ENCODE data around the gene ACOX3.

ACOX3 gene

GRCh38 chr4:8480221-8480620 is 39.7 kb upstream of the ACOX3 start:
- H3K4me3 ChIP-seq (ENCODE audit: low read depth, low read length): no peak overlapping the region
- H3K9me3 ChIP-seq (ENCODE audit: control insufficient read depth, insufficient read depth, low read depth, low read length): no peaks in the 10 kb centered on the region
- H3K4me1 ChIP-seq (ENCODE audit: control insufficient read depth, insufficient read depth, low read length): no peaks in the 10 kb centered on the region
- CTCF ChIA-PET: interaction anchor here (1.2 kb wide), 1 partner anchor 14 kb away, joined by 3 read pairs; no protein-coding TSS in a partner anchor
- POLR2A ChIA-PET: no interaction called here
- H3K36me3 ChIP-seq (ENCODE audit: control insufficient read depth in 2 of 2, insufficient read depth in 1 of 2, low read length in 2 of 2): peaks cover 0 to 33% of the 10 kb centered on the region in 2 experiments; a peak in 1 of 3 replicates
- TF ChIP-seq KLF10 (tag by site-specific recombination; IDR thresholded peaks at IDR 0.05): no peak
- no peak for TF ChIP-seq ZNF292 (tag by site-specific recombination; IDR thresholded peaks at IDR 0.05; ENCODE audit: borderline replicate concordance, low read depth)
- no peak for TF ChIP-seq ZNF169 (tag by site-specific recombination; IDR thresholded peaks at IDR 0.05)
- TF ChIP-seq ZNF302 (tag by site-specific recombination; IDR thresholded peaks at IDR 0.05; ENCODE audit: low read depth): no peak
- TF ChIP-seq SP3 (tag by site-specific recombination; IDR thresholded peaks at IDR 0.05): no peak
- TF ChIP-seq ZNF23 (tag by site-specific recombination; IDR thresholded peaks at IDR 0.05; ENCODE audit: borderline replicate concordance): no peak
- no peak for TF ChIP-seq ZSCAN5A (tag by site-specific recombination; IDR thresholded peaks at IDR 0.05)
- no peak for TF ChIP-seq SCRT1 (tag by site-specific recombination; IDR thresholded peaks at IDR 0.05; ENCODE audit: borderline replicate concordance)
- H3K27ac ChIP-seq (ENCODE audit: extremely low read depth, low read depth, low read length): no peak overlapping the region

- no peak overlapping the region for H3K4me3 ChIP-seq (ENCODE audit: low read depth, low read length)
- ChIA-PET POLR2A (no interaction called here), CTCF (interaction anchor here (0.9 kb wide), 1 partner anchor 10 kb away, joined by 3 read pairs; no protein-coding TSS in a partner anchor)
- TF ChIP-seq ZBTB44 (tag by site-specific recombination; IDR thresholded peaks at IDR 0.05): 0 out of 2 replicates have a peak, but pooled peaks have one; percentile 21
- peak; percentile 47 for TF ChIP-seq SCRT2 (tag by site-specific recombination; IDR thresholded peaks at IDR 0.05)
- TF ChIP-seq ZNF18 (tag by site-specific recombination; IDR thresholded peaks at IDR 0.05): no peak
- H3K4me1 ChIP-seq (ENCODE audit: control insufficient read depth, insufficient read depth, low read length): no peaks in the 10 kb centered on the region
- H3K36me3 ChIP-seq (ENCODE audit: control insufficient read depth in 2 of 2, insufficient read depth in 1 of 2, low read length in 2 of 2): peaks cover 0 to 36% of the 10 kb centered on the region in 2 experiments; a peak in 1 of 3 replicates
- H3K9me3 ChIP-seq (ENCODE audit: control insufficient read depth, insufficient read depth, low read depth, low read length): no peaks in the 10 kb centered on the region
- H3K27ac ChIP-seq (ENCODE audit: extremely low read depth, low read depth, low read length): no peak overlapping the region
These were observed 38.5 kb upstream of the ACOX3 start for GRCh38 chr4:8478801-8479744.

- Histone ChIP-seq H3K9me3 (ENCODE audit: control insufficient read depth, insufficient read depth, low read depth, low read length) (no peaks in the 10 kb centered on the region), H3K36me3 (ENCODE audit: control insufficient read depth in 2 of 2, insufficient read depth in 1 of 2, low read length in 2 of 2) (peaks cover 0 to 37% of the 10 kb centered on the region in 2 experiments; a peak in 1 of 3 replicates), H3K4me3 (ENCODE audit: low read depth, low read length) (no peak overlapping the region), H3K27ac (ENCODE audit: extremely low read depth, low read depth, low read length) (no peak overlapping the region), H3K4me1 (ENCODE audit: control insufficient read depth, insufficient read depth, low read length) (no peaks in the 10 kb centered on the region)
- CTCF ChIA-PET: interaction anchor here (0.7 to 0.9 kb wide), 3 partner anchors 10 to 58 kb away, joined by 3 to 5 read pairs (median 3); no protein-coding TSS in a partner anchor
- POLR2A ChIA-PET: no interaction called here
- TF ChIP-seq ZNF433 (tag by site-specific recombination; IDR thresholded peaks at IDR 0.05; ENCODE audit: low read depth): no peak
- TF ChIP-seq SP2 (tag by site-specific recombination; IDR thresholded peaks at IDR 0.05): no peak
- no peak for TF ChIP-seq ZNF48 (tag by site-specific recombination; IDR thresholded peaks at IDR 0.05)
These were observed 37.8 kb upstream of the ACOX3 start for GRCh38 chr4:8478371-8478770.
